Thoracic aorta (tissue), 2 donors: ENCODE measurements around the gene LILRA1. TPM values are rescaled to one million over a fixed set of nuclear protein-coding genes. Genes with fewer than 3 reads are reported as not detected.
"Not testable (repeated sequence)": the region's sequence is repeated elsewhere in the genome, so short reads cannot be mapped to it uniquely, and the experiment has no call there.

Experiments
- ATAC-seq: fragments of 150-250 bp; one replicate; pipeline ENCODE4 v1.8.0; 2017; ENCODE audit warnings: low read depth; ENCODE audit not compliant: insufficient number of reproducible peaks, low FRiP score
- DNase-seq: peaks from one replicate; pipeline ENCODE4 v3.0.0-alpha.2; 2020; ENCODE audit warnings: low spot score
- H3K27ac ChIP-seq, 2 donors: fragments of 200-600 bp; sonication (generic); 1 replicate in 1 of 2; 2 replicates in 1 of 2; pipeline ENCODE4 v1.5.1; 2016; ENCODE audit warnings: mild to moderate bottlenecking in 2 of 2, moderate library complexity in 2 of 2
- H3K27me3 ChIP-seq: fragments of 200-600 bp; sonication (generic); replicated peaks from 2 replicates; pipeline ENCODE4 v1.6.0; 2016; ENCODE audit warnings: mild to moderate bottlenecking; ENCODE audit not compliant: insufficient read depth
- H3K36me3 ChIP-seq: fragments of 200-600 bp; sonication (generic); one replicate; pipeline ENCODE4 v1.5.1; 2016
- H3K4me1 ChIP-seq, 2 donors: fragments of 200-600 bp; sonication (generic); 1 replicate in 1 of 2; 2 replicates in 1 of 2; pipeline versions ENCODE4 v1.5.1 to v1.6.0; 2016; ENCODE audit warnings: low read depth in 2 of 2, mild to moderate bottlenecking in 1 of 2; ENCODE audit not compliant: control insufficient read depth in 1 of 2
- H3K4me3 ChIP-seq: fragments of 200-600 bp; sonication (generic); 2 replicates; pipeline ENCODE4 v1.5.1; 2016; ENCODE audit warnings: mild to moderate bottlenecking
- H3K9me3 ChIP-seq: fragments of 200-600 bp; sonication (generic); 2 replicates; pipeline ENCODE4 v1.5.1; 2016
- total RNA-seq, 2 donors: library from RNA; depleted of rRNA; stranded (reverse); fragments of >200 nt; gene quantifications; one replicate each; pipeline versions ENCODE4 v1.1.0 to v1.2.3, GENCODE V29; 2016
- TF ChIP-seq, protein P1 (sequence below): fragments of 200-600 bp; sonication (generic); IDR thresholded peaks from one replicate; pipeline ENCODE4 v1.5.1; 2019; ENCODE audit warnings: antibody characterized with exemption

Gene LILRA1
- total RNA-seq, 2 donors from 2014 or later = 2.7 to 3.0 TPM

DNA sequence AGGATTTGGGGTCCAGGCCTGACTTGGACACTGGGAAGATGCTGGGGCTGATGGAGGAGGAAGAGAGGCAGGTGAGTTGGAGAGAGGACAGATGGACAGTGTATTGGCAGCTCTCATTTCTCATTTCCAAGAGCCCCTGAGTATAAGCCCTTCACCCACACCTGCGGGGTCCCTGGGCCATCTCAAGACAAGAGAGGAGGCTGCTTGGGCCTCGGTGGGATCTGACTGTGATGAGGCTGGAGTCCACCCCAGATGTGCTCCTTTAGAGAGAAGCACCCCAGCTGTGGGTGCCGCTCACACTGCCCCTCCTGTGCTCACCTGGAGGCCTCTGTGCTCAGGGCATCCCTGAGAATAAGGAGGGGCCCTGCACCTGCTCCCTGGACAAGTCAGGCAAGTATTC is 16.1 kb upstream of the LILRA1 start:
- Histone ChIP-seq H3K4me3 (no peak overlapping the region), H3K27ac (no peak overlapping the region), H3K4me1 (no peaks in the 10 kb centered on the region), H3K27me3 (no peaks in the 10 kb centered on the region), H3K36me3 (no peaks in the 10 kb centered on the region), H3K9me3 (no peaks in the 10 kb centered on the region)
- ATAC-seq (no peak), DNase-seq (no peak)
- TF ChIP-seq, protein P1, sequence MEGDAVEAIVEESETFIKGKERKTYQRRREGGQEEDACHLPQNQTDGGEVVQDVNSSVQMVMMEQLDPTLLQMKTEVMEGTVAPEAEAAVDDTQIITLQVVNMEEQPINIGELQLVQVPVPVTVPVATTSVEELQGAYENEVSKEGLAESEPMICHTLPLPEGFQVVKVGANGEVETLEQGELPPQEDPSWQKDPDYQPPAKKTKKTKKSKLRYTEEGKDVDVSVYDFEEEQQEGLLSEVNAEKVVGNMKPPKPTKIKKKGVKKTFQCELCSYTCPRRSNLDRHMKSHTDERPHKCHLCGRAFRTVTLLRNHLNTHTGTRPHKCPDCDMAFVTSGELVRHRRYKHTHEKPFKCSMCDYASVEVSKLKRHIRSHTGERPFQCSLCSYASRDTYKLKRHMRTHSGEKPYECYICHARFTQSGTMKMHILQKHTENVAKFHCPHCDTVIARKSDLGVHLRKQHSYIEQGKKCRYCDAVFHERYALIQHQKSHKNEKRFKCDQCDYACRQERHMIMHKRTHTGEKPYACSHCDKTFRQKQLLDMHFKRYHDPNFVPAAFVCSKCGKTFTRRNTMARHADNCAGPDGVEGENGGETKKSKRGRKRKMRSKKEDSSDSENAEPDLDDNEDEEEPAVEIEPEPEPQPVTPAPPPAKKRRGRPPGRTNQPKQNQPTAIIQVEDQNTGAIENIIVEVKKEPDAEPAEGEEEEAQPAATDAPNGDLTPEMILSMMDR = no peak

DNA sequence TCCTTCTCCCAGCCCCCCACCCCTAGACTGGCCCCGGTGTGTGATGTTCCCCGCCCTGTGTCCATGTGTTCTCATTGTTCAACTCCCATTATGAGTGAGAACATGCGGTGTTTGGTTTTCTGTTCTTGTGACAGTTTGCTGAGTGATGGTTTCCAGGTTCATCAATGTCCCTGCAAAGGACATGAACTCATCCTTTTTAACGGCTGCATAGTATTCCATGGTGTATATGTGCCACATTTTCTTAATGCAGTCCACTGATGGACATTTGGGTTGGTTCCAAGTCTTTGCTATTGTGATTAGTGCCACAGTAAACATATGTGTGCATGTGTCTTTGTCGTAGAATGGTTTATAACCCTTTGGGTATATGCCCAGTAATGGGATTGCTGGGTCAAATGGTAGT is 15.2 kb upstream of the LILRA1 start:
- not testable (repeated sequence) for H3K4me1 ChIP-seq, ATAC-seq, DNase-seq, H3K9me3 ChIP-seq, H3K36me3 ChIP-seq, H3K27ac ChIP-seq, H3K27me3 ChIP-seq, H3K4me3 ChIP-seq

DNA sequence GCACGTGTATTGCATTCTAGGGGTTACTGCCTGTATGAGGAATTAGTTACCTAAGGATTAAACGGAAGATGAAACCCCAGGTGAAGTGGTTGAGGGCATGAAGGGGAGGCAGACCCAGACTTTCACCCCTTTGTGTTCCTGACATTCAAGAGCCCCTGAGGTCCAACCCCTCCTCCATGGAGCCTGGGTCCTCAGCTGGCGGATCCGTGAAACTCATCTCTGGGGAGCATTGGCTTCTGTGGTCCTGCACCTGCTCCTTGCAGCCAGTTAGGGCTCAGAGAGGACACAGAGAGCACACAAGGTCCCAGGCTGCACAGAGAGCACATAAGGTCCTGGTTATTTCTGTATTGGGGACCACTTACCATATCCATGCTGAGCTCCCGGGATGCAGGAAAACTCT is 7.0 kb upstream of the LILRA1 start:
- ATAC-seq (no peak), DNase-seq (no peak)
- H3K9me3 ChIP-seq = no peaks in the 10 kb centered on the region
- no peaks in the 10 kb centered on the region for H3K36me3 ChIP-seq
- no peaks in the 10 kb centered on the region for H3K4me1 ChIP-seq
- H3K27me3 ChIP-seq = no peaks in the 10 kb centered on the region
- TF ChIP-seq, protein P1 = no peak
- H3K4me3 ChIP-seq = no peak overlapping the region
- H3K27ac ChIP-seq = no peak overlapping the region

DNA sequence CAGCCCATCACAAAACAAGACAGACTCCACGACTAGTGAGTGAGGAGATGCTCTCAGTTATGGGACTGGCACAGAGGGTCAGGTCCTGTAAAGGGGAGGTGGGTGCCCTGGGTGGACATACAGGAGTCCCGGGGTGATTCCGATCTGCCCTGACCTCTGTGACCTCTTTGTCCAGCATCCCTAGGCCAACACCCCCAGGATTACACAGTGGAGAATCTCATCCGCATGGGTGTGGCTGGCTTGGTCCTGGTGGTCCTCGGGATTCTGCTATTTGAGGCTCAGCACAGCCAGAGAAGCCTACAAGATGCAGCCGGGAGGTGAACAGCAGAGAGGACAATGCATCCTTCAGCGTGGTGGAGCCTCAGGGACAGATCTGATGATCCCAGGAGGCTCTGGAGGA is 6.4 kb upstream of the LILRA1 start:
- no peaks in the 10 kb centered on the region for H3K4me1 ChIP-seq
- ATAC-seq = no peak
- H3K9me3 ChIP-seq = no peaks in the 10 kb centered on the region
- H3K27me3 ChIP-seq = no peaks in the 10 kb centered on the region
- no peak overlapping the region for H3K4me3 ChIP-seq
- no peak for DNase-seq
- H3K27ac ChIP-seq = no peak overlapping the region
- TF ChIP-seq, protein P1 = no peak
- H3K36me3 ChIP-seq = no peaks in the 10 kb centered on the region

DNA sequence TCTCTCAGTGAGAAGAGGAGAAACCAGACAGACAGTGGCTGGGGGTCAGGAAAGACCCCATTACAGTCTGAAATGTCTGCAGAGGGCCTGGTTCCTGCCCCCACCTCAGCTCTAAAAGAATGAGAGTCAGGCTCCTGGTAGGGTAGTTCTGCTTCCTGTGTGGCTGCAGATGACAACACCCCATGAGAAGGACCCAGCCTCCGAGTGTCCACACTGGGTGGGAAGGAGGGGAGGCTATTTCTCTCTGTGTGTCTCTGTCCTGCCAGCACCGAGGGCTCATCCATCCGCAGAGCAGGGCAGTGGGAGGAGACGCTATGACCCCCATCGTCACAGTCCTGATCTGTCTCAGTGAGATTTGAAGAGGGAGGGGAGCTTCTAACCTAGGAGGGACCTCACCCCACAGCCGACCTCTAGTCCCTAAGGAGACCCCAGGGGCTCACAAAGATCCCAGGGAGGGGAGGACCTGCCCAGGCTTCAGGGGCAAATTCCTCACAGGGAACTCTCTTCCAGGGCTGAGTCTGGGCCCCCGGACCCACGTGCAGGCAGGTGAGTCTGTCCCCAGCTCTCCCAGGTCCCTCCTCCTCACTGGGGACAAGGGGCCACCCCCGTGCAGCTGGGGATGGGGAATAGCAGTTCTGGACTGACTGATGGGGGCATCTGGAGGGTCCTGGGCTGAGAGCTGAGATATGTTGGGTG is 647 bp downstream of the LILRA1 start:
- H3K36me3 ChIP-seq, ATAC-seq, H3K27me3 ChIP-seq, H3K9me3 ChIP-seq, H3K27ac ChIP-seq, DNase-seq, H3K4me1 ChIP-seq: not testable (repeated sequence)
- peak overlapping the region; percentile 12 for H3K4me3 ChIP-seq

DNA sequence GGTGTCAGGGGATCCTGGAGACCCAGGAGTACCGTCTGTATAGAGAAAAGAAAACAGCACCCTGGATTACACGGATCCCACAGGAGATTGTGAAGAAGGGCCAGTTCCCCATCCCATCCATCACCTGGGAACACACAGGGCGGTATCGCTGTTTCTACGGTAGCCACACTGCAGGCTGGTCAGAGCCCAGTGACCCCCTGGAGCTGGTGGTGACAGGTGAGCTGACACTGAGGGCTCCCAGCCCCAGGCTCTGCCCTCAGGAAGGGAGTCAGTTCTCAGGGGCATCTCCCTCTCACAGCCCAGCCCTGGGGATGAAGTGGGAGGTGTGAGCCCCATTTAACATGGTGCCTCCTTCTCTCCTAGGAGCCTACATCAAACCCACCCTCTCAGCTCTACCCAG is 1.3 kb downstream of the LILRA1 start:
- H3K4me1 ChIP-seq = no peaks in the 10 kb centered on the region
- no peak overlapping the region for H3K4me3 ChIP-seq
- no peak overlapping the region for H3K27ac ChIP-seq
- no peaks in the 10 kb centered on the region for H3K9me3 ChIP-seq
- H3K27me3 ChIP-seq = no peaks in the 10 kb centered on the region
- TF ChIP-seq, protein P1 = no peak
- ATAC-seq = no peak
- DNase-seq = no peak
- H3K36me3 ChIP-seq = no peaks in the 10 kb centered on the region

DNA sequence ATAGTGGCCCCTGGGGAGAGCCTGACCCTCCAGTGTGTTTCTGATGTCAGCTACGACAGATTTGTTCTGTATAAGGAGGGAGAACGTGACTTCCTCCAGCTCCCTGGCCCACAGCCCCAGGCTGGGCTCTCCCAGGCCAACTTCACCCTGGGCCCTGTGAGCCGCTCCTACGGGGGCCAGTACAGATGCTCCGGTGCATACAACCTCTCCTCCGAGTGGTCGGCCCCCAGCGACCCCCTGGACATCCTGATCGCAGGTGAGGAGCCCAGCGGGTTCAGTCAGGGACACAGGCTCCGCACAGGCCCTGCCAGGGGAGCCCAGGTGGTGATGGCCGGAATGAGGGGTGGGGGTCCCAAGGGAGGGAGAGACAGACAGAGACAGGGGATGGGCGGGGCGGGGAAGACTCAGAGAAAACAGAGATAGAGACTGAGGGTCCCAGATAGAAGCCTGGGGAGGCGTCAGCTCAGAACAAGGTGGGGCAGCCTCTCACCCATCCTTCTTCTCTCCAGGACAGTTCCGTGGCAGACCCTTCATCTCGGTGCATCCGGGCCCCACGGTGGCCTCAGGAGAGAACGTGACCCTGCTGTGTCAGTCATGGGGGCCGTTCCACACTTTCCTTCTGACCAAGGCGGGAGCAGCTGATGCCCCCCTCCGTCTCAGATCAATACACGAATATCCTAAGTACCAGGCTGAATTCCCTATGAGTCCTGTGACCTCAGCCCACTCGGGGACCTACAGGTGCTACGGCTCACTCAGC is 2.4 kb downstream of the LILRA1 start:
- H3K4me1 ChIP-seq, H3K27me3 ChIP-seq, DNase-seq, H3K9me3 ChIP-seq, H3K36me3 ChIP-seq, ATAC-seq, H3K4me3 ChIP-seq, H3K27ac ChIP-seq: not testable (repeated sequence)
